GM12801 (cell line): ENCODE data around the gene HLA-F.

ENCODE experiments used
- CTCF ChIP-seq: IDR thresholded peaks from one replicate; pipeline ENCODE4 v1.5.1; 2011; ENCODE audit warnings: control low read depth; ENCODE audit not compliant: insufficient read length; ENCODE audit errors: extremely low read depth

Gene HLA-F

GRCh38 chr6:29745855-29746449 lies 22.7 kb downstream of the HLA-F start:
- TF ChIP-seq CTCF = no peak

- TF ChIP-seq CTCF = no peak
These were observed 23.8 kb downstream of the HLA-F start for GRCh38 chr6:29746846-29747687.

GRCh38 chr6:29747688-29748250 lies 24.5 kb downstream of the HLA-F start:
- TF ChIP-seq CTCF = no peak

GRCh38 chr6:29748391-29749307 lies 25.4 kb downstream of the HLA-F start:
- TF ChIP-seq CTCF = no peak

GRCh38 chr6:29749308-29749662 lies 26.1 kb downstream of the HLA-F start:
- TF ChIP-seq CTCF = no peak

- TF ChIP-seq CTCF = no peak
These were observed 26.4 kb downstream of the HLA-F start for GRCh38 chr6:29749668-29750067.

GRCh38 chr6:29750709-29751108 lies 27.5 kb downstream of the HLA-F start:
- no peak for TF ChIP-seq CTCF
